Skin of body (tissue), 2 donors: ENCODE results near the gene AFMID. TPM values are rescaled to one million over a fixed set of nuclear protein-coding genes. Genes with fewer than 3 reads are reported as not detected.
"Not testable (repeated sequence)": the region's sequence is repeated elsewhere in the genome, so short reads cannot be mapped to it uniquely, and the experiment has no call there.

Experiments used
- DNase-seq: peaks from one replicate; lab custom pipeline; 2025; lab: John Stamatoyannopoulos, UW
- total RNA-seq: library from RNA; depleted of rRNA; stranded (reverse); fragments of >200 nt; gene quantifications from one replicate; pipeline ENCODE4 v1.2.3, GENCODE V29; 2014

Gene AFMID
- total RNA-seq, 1 donor from 2014 or later = 28.3 TPM

GRCh38 chr17:78223061-78223460 is 35.9 kb downstream of the AFMID start:
- no peak for DNase-seq

- no peak for DNase-seq
Observed at GRCh38 chr17:78223765-78224164, 36.6 kb downstream of the AFMID start.

DNA sequence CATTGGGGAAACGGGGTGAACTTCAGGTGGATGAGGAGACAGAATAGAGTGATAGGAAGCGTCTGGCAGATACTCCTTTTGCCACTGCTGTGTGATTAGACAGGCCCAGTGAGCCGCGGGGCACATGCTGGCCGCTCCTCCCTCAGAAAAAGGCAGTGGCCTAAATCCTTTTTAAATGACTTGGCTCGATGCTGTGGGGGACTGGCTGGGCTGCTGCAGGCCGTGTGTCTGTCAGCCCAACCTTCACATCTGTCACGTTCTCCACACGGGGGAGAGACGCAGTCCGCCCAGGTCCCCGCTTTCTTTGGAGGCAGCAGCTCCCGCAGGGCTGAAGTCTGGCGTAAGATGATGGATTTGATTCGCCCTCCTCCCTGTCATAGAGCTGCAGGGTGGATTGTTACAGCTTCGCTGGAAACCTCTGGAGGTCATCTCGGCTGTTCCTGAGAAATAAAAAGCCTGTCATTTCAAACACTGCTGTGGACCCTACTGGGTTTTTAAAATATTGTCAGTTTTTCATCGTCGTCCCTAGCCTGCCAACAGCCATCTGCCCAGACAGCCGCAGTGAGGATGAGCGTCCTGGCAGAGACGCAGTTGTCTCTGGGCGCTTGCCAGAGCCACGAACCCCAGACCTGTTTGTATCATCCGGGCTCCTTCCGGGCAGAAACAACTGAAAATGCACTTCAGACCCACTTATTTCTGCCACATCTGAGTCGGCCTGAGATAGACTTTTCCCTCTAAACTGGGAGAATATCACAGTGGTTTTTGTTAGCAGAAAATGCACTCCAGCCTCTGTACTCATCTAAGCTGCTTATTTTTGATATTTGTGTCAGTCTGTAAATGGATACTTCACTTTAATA is 37.3 kb downstream of the AFMID start:
- no peak for DNase-seq

DNA sequence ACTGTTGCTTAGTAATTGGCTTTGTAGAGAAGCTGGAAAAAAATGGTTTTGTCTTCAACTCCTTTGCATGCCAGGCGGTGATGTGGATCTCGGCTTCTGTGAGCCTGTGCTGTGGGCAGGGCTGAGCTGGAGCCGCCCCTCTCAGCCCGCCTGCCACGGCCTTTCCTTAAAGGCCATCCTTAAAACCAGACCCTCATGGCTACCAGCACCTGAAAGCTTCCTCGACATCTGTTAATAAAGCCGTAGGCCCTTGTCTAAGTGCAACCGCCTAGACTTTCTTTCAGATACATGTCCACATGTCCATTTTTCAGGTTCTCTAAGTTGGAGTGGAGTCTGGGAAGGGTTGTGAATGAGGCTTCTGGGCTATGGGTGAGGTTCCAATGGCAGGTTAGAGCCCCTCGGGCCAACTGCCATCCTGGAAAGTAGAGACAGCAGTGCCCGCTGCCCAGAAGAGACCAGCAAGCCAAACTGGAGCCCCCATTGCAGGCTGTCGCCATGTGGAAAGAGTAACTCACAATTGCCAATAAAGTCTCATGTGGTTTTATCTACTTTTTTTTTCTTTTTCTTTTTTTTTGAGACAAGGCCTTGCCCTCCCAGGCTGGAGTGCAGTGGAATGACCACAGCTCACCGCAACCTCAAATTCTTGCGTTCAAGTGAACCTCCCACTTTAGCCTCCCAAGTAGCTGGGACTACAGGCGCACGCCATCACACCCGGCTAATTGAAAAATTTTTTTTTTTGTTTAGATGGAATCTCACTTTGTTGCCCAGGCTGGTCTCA is 38.1 kb downstream of the AFMID start:
- no peak for DNase-seq

DNA sequence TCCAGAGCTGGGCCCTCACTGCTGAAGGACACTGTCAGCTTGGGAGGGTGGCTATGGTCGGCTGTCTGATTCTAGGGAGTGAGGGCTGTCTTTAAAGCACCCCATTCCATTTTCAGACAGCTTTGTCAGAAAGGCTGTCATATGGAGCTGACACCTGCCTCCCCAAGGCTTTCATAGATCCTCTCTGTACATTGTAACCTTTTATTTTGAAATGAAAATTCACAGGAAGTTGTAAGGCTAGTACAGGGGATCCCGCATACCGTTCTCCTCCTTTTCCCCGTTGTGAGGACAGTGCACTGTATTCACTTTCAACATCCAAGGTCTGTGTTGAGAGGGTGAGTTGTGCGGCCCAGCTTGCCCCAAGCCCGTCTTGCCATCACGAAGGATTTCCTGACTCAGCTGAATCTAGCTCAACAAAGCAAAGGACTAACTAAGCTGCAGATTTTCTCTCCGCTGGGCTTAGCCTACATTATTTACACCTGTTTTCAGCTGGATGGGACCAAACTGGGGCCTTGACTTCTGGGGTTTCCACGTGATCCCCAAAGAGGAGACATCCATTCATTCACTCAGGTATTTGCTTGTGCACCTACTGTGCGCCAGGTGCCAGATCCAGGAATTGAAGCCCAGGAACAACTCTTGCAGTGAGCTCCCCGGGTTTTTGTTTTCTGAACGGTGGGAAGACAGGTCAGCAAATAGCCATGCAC is 39.0 kb downstream of the AFMID start:
- DNase-seq = no peak

DNA sequence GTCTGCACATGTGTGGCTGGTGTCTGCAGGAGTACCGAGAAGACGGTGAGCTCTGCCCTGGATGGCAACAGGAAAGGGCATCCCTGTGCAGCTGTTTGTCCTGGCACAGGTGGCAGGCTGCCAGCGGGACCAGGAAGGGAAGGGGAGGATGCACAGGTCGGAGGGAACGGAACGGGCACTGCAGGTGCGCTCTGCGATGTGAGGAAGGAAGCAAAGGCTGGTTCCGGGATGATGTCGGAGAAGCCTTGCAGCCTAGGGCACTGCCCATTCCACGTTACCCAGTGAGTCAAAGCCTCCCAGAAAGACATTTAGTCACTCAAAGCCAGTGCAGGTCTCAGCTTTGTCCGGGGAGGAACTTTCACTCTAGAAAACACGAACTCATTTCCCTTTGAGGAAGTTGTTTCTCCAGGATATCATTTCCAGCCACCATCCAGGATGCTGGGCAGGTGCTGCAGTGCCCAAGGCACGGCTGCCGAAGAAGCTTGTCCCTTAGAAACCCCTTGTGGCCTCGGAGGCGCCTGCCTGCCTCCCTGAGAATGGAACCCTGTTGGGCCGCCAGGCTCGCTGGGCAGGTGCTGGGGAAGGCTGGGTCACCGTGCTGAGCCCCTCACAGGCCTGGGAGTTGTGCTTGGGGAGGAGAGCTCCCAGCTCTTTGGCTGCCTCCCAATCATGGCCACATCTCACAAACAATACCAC is 39.7 kb downstream of the AFMID start:
- DNase-seq = no peak

GRCh38 chr17:78227455-78227916 is 40.3 kb downstream of the AFMID start:
- DNase-seq = no peak

- DNase-seq = no peak
Observed at GRCh38 chr17:78228176-78228575, 41.0 kb downstream of the AFMID start.

GRCh38 chr17:78230252-78230962 is 43.2 kb downstream of the AFMID start:
- DNase-seq = no peak

- no peak for DNase-seq
Observed at GRCh38 chr17:78230996-78231935, 44.1 kb downstream of the AFMID start, which contains the start of gene TMEM235. Gene TMEM235 (plus strand): TSS chr17:78231631. CDS start chr17:78232024, 393 bp downstream.

GRCh38 chr17:78231991-78232858 is 45.1 kb downstream of the AFMID start:
- DNase-seq = no peak

DNA sequence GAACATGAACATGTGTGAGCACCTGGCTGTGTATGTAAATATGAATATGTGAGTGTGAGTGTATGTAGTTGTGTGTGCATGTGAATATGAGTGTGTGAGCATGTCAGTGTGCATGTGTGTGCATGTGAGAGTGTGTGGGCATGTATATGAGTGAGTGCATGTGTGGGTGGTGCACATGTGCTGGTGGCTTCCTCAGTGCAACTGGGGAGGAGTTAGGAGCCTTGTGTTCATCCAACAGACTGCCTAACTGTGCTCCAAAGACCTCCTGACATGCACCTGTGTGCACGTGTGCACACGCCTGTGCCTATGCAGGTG is 45.7 kb downstream of the AFMID start:
- no peak for DNase-seq

DNA sequence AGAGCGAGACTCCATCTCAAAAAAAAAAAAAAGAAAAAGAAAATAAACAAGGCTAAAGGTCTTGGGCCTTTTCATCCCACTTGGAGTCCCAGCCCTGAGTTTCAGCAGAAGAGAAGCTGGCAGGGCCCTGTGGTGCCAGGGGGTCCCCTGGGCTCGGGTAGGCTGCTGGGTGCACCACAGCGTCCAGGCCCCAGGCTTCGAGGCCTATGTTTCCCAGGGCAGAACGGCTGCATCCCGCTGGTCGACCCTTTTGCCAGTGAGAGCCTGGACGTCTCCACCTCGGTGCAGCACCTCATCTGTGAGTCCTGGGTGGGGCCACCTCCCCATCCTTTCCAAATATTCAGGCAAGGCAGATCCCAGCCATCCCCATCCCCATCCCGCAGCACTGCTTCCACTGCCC is 46.5 kb downstream of the AFMID start:
- no peak for DNase-seq

- no peak for DNase-seq
Observed at GRCh38 chr17:78234261-78234865, 47.2 kb downstream of the AFMID start.

- not testable (repeated sequence) for DNase-seq
Observed at GRCh38 chr17:78235022-78235421, 47.9 kb downstream of the AFMID start.

DNA sequence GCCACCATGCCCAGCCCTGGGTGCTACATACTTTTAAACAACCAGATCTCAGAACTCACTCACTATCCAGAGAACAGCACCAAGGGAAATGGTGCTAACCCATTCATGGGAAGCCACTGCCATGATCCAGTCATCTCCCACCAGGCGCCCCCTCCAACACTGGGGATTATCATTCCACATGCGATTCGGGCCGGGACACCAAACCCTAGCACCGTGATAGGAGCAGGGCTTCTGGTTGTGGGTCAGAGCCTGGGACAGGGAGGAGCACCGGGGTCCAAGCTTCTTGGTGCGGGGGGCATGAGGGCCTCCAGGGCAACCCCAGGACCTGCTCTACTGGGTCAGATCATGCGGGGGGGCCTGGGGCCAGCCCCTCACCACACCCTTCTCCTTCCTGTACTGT is 48.7 kb downstream of the AFMID start:
- DNase-seq = no peak

DNA sequence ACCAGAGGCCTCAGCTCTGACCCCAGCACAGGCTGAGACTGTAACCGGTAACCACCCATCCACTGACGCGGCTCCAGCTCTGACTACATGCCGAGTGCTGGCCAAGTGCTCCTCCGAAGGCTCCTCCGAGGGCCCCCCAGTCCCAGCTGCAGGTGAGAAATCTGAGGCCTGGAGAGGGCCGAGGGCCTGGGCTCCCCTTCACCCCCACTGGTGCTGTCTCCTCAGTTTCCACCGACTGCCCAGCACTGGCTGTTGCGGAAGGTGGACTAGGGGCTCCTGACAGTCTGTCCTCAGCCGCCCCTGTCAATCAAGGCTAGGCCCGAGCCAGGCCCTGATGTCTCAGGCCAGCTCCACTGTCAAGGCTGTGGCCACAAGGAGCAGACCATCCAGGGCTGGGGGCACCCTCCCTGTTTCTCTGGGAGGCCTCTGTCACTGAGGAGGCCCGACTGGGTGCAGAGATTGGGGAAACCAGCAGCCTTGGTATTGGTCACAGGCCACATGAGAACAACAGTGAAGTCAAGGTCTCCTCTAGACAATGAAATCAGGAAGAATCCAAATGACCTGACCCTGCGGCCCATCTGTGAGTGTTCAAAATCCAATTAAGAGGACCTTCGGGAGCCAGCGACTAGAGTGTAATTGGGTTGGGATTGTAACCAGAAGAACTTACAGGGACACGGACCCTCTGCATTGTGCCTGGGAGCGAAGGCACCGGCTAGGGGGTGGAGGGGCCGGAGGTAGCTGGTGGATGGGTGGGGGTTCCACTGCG is 49.4 kb downstream of the AFMID start:
- DNase-seq = no peak
